ENCODE results near the gene BCL2L13. TPM values are rescaled to one million over a fixed set of nuclear protein-coding genes. Genes with fewer than 3 reads are reported as not detected.

Gene BCL2L13
- total RNA-seq, 1 experiment from 2014 or later: 56.9 TPM

- peaks cover 22% of the 10 kb centered on the region for H3K79me2 ChIP-seq (ENCODE audit: low read length)
- H3K9me2 ChIP-seq (replicated peaks; ENCODE audit: insufficient read depth, low read length): no peaks in the 10 kb centered on the region
- no peak overlapping the region for H3K4me2 ChIP-seq (ENCODE audit: low read depth, low read length, poor library complexity, severe bottlenecking)
- H3K9ac ChIP-seq (ENCODE audit: low read length): no peak overlapping the region
- no peaks in the 10 kb centered on the region for H3K9me3 ChIP-seq (ENCODE audit: low read length)
- no peaks in the 10 kb centered on the region for H3K27me3 ChIP-seq (ENCODE audit: low read length)
- H3K4me3 ChIP-seq (ENCODE audit: low read length): no peak overlapping the region
- H3K27ac ChIP-seq (ENCODE audit: low read length): no peak overlapping the region
- H3K36me3 ChIP-seq (ENCODE audit: insufficient read depth, low read length): no peaks in the 10 kb centered on the region
- peaks cover 35% of the 10 kb centered on the region for H3K4me1 ChIP-seq (ENCODE audit: low read length)
- DNase-seq: no peak
- no peaks in the 10 kb centered on the region for H4K20me1 ChIP-seq (ENCODE audit: insufficient read depth, low read depth, low read length)
- no peak overlapping the region for H2AFZ ChIP-seq (ENCODE audit: low read length)
Measured at GRCh38 chr22:17780116-17780740, 141.7 kb downstream of the BCL2L13 start.

Small RNAs within 50 kb of the gene (small RNA-seq; reads per million reads assigned to genes)
- not detected for gene MIR3198-1

Other genes starting within 250 kb of the BCL2L13 start
- not detected in 2 replicates for gene SLC25A18, start 75.3 kb upstream of the BCL2L13 start, total RNA-seq (2014; rRNA removed; shearing (Covaris generic); ENCODE audit: low replicate concordance)
- gene ATP6V1E1, start 10.0 kb upstream of the BCL2L13 start, total RNA-seq (2014; rRNA removed; shearing (Covaris generic); ENCODE audit: low replicate concordance): 79.4 and 91.6 TPM in 2 replicates
- gene BID, start 135.7 kb downstream of the BCL2L13 start, total RNA-seq (2014; rRNA removed; shearing (Covaris generic); ENCODE audit: low replicate concordance): 51.7 and 142 TPM in 2 replicates

Data from Karpas-422 (cell line).